Embryonic facial prominence (tissue), 1 donor: ENCODE results near the gene HIF1A.
"Not testable (repeated sequence)": the region's sequence is repeated elsewhere in the genome, so short reads cannot be mapped to it uniquely, and the experiment has no call there.

Experiments
- DNase-seq: peaks from one replicate; pipeline ENCODE4 v3.0.0-alpha.2; 2016; ENCODE audit errors: extremely low spot score

HIF1A gene

DNA sequence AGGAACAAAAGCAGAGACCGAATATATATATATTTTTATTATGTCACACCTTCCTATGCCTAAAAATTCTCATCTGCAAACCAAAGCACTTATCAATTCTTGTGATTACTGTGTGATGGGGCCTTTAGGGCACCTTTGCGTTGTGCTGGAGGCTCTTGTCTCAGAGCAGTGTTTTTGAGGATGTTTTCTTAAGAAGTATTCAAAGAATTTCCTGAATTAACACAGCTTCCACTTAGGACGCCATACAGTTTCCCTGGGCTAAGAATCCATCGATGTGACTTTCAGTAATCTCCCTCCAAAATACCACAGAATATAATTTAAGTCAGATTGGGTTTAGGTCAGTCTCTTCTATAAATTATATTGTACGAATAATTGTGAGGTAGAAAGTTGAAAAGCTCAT, 22.0 kb upstream of the HIF1A start:
- DNase-seq = no peak

DNA sequence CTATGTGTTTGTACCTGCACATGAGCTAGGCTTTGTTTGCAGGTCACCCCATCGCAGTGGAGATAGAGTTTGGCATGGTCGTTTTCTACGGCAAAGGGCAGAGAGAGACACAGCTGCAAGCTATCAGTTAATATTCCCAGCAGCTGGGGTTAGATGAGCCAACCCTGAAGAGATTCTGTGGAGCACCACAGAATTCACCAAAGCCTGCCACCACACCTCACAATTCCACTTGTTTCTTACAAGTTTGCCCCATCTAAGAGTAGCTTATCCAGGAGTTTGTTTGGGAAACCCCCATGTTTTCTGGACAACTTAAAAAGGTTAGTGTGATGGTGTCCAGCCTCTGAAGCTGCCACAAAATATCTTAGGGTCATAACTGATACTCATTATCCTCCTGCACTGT, 20.0 kb upstream of the HIF1A start:
- no peak for DNase-seq

DNA sequence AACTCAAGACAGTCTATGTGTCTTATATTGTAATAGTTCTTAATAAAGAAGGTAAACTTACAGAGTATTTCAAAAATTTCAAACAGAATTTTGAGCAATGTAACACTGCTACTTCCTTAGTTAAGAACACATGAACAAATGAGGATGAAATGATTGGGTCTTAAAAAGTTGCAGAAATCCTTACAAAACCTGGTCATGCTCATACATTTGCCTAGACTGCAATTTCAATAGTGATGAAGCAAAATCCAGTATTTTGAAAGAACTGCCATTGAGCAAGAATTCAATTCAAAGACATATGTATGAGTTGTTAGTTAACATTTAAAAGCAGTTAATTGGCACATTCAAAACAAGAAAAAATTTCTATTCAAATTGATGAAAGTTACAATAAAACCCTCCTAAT, 17.8 kb upstream of the HIF1A start:
- no peak for DNase-seq

DNA sequence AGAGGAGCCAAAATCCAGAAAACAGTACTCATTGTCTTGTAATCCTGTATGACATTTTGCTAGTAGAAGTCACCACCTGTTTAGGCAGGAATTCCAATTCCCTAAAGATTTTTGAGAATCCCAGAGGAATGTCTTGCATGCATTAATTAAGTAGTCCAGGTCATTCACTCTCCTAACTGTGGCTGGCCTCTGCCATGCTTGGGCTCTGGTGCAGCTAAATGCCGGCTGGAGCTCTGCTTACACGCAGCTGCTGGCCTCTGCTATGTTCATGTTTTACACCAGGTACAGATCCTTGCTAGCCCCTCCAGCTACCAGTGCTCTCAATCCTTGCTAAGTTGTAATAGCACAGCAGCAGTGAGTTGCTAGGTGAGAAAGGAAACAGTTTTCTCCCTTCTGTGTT, 16.3 kb upstream of the HIF1A start:
- DNase-seq = no peak

DNA sequence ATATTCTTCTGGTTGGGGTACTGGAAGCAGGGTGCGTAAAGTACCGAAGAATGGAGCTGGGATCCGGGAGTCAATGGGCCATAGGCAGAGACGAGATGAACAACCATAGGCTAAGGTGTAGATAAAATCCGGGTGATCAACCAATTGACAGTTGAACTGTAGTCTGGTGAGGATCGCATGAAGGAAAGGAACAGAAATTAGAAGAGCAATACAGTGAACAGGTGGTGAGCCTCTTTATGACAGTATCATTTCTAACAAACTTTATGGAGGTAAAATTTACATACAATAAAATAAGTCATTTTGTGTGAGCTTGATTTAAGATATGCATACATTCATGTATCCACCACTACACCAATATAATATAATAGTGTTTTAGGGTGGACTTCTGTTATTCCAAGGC, 13.9 kb upstream of the HIF1A start:
- no peak for DNase-seq

DNA sequence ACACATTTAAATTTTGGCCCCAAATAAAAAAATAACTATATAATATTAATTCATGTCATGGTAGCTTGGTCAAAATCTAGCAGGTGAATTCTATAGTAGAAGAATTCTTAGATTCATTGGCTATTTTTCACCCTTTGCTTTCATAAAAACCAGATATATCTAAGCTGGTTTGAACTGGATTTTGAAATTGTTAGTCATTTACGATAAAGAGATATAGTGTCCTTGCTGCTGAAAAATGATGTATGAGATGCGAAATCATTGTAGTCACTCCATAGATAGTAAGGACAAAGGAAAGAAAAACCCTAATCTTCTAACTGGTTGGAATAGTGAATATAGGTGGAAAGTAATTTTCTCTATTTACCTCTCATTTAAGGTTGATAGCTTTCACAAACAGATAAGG, 12.2 kb upstream of the HIF1A start:
- no peak for DNase-seq

DNA sequence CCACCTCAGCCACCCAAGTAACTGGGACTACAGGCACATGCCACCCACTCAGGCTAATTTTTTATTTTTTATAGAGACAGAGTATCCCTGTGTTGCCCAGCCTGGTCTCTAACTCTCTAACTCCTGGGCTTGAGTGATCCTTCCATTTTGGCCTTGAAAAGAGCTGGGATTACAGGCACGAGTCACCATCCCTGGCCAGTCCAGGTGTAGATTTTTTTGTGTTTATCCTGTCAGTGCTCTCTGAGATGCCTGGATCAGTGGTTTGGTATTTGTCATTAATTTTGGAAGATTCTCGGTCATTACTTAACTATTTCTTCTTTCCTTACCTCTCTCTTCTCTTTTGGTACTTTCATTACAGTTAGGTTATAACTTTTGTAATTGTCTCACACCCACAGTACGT, 5.3 kb upstream of the HIF1A start:
- no peak for DNase-seq

DNA sequence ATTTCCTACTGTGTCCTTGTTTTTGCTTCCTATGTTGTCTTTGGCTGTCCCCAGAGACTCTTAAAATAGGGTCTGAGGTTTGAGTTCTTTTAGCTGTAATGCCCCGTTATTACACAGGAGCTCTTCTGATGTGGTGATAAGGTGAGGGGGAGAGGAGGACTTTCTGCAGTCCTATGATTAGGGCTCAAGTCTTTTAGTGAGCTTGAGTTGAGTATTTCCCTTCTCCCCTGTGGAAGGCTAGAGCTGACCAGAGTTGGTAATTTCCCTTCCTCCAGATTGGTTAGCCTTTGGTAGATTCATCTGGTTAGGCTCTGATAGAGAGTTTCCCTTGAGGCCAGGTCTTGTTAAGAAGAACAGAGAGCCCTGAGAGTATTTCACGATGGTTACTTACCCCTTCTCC, 4.3 kb upstream of the HIF1A start:
- DNase-seq = no peak

DNA sequence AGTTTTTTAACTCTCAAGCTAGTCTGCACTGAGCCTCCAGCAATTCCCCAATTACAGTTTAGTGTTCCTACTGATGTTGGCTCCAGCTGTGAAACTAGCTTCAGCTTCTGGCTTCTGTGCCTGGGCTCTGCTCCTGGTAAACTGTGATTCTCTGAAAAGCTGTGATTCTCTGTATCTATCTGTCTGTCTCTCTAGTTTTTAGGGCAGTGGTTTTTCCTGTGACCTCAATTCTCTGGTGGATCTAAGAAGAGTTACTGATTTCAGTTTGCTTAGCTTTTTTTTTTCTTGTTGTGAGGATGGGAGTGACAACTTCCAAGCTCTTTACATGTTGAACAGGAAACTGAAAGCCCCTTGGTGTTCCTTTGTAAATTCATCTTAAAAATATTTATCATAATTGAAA, 3.8 kb upstream of the HIF1A start:
- no peak for DNase-seq

DNA sequence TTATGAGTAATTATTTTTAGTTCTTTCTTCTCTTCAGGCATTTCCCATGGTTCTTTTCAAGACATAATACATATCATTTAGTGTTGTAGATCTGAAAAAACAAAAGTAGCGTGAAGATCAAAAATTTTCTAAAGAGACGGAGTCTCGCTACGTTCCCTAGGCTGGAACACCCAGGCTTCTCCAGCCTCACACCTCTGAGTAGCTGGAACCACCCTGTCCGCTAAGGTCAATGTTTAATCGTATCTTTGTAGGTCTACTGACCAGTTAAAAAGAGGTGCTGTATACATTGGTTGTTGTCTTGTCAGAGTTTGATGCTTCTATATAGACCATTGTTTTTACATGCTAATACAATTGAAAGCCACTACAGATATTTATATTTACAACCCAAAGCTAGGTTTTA, 1.3 kb upstream of the HIF1A start:
- DNase-seq = no peak

DNA sequence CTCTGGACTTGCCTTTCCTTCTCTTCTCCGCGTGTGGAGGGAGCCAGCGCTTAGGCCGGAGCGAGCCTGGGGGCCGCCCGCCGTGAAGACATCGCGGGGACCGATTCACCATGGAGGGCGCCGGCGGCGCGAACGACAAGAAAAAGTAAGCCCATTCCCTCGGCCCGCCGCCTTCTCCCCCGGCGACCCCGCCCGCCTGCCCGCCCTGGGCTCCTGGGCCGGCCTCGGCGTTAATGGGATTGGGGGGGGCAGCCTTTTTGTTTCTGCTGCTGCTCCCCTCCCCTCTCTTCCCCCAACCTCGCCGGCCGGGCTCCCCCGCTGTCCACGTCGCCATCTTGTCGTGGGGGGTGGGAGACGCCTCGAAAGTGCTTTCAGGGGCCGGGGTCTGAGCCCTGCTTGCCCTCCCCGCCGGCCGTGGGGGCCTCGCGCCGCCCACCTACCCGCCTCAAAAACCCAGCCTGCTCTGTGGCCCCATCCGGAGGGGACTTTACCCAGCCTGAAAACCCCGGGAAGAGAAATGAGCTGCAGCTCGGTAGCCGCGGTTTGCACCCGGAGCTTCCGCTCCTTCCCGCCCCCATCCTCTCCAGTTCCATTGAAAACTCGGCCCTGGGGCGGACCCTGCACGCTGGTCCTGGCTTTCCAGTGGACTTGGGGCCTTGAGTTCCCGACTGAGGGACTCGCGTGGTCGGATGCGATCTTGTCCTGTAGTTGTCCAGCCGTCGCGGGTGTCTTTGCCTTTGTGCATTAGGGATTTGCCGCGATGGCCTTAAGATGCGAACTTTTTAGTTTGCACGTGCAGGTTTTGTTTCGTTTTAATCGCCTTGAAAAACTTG, 598 bp downstream of the HIF1A start:
- no peak for DNase-seq

DNA sequence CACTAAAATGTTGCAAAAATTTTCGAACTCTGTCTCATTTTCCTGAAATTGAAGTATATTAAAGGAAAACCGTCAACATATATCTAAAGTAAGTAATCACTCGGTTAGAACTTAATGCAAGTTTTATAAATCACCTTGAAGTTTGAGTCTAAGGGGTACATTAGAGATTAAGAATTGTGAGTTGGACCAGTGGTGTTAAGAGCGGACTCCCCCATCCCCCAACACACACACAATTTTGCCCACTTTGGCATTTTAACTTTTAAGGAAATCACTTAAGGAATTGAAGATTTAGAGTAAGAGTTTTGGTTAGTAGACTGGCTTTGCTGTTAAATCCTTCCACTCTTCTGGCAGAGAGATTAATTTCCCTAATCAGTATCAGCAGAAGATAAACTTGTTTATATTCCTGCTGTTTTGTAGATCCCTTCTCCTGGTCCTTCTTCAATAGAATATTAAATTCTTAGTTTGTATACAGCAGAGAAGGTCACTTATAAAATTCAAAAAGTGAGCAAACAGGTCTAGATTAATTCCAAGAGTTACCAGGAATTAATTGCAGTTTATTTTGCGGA, 1.5 kb downstream of the HIF1A start:
- no peak for DNase-seq

DNA sequence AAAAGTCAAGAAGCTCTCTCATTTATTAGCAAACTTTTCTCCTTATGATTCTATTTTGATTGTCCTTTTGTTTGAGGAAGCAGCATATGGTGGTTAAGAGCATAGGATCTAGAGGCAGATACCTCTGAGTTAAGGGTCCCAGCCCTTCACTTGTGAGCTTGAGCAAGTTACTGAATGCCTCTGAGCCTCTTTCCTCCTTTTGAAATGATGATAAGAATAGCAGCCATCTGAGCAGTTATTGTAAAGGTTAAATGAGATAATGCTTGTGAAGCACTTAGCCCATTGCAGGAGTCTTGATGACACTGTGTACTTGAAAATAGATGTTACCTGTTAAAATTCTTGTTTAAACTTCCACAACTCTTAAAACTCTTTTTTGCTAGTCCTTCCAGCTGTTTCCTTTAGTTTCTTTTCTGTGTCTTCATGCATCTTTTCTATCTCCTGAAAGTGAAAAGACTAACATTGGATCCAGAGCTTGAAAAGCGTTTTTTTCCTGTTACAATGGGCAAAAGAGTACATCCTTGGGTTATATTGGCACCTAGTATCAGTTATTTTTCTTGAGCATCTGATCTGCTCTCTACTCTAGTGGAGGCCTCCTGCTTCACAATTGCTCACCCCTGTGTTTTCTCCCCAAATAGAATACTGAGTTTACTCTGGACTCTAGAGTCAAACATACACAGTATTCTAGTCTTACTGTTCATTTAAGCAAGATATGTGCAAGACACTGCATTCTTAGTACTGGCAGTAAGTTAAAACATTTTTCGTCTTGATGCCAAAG, 3.1 kb downstream of the HIF1A start:
- DNase-seq = no peak

DNA sequence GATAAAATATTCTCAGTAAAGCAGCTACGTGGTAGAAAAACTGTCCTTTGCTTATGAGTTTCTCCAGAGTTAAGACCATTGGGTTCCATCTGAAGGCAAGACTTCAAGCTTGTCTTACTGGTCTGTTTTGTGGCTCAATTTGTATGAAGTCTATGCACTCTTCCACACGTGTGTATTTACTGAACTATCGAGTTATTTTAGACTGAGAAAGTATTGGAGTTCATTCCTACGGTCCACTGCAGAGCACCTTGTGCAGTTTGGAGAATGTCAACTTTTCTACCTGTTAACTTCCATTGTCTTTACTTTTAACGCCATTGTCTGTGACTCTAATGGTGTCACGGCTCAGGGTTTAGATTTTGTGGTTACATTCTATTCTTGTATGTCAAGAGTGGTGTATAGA, 3.7 kb downstream of the HIF1A start:
- no peak for DNase-seq

DNA sequence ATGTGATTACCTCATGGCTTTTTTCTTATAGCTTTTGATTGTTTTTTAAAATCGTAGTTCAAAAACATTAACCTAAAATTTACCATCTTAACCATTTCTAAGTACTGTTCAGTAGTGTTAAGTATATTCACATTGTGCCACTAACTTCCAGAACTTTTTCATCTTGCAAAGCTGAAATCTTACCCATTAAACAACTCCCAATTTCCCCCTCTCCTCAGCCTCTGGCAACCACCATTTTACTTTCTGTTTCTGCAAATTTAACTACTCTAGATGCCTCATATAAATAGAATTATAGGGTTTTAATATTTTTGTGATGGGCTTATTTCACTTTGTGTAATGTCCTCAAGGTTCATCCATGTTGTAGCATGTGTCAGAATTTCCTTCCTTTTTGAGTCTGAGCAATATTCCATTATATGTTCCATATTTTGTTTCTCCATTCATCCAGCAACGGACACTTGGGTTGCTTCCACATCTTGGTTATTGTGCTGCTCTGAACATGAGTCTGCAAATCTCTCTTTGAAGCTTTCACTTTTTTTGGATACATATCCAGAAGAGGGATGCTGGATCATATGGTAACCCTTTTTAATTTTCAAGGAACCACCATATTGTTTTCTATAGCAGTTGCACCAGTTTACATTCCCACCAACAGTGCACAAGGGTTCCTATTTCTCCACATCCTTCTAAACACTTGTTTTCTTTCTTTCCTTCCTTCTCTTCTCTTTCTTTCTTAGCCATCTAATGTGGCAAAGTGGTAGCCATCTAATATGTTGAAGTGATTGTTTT, 5.0 kb downstream of the HIF1A start:
- DNase-seq = no peak

DNA sequence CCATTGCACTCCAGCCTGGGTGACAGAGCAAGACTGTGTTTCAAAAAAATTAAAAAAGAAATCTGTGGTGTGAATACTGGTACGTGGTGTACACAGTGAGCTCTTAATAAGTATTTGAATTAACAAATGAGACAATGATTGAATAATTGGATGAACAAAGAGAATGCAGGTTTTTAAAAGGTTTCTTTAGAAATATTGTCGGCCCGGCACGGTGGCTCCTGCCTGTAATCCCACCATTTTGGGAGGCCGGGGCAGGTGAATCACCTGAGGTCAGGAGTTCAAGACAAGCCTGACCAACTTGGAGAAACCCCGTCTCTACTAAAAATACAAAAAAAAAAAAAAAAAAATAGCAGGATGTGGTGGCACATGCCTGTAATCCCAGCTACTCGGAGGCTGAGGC, 6.6 kb downstream of the HIF1A start:
- no peak for DNase-seq

DNA sequence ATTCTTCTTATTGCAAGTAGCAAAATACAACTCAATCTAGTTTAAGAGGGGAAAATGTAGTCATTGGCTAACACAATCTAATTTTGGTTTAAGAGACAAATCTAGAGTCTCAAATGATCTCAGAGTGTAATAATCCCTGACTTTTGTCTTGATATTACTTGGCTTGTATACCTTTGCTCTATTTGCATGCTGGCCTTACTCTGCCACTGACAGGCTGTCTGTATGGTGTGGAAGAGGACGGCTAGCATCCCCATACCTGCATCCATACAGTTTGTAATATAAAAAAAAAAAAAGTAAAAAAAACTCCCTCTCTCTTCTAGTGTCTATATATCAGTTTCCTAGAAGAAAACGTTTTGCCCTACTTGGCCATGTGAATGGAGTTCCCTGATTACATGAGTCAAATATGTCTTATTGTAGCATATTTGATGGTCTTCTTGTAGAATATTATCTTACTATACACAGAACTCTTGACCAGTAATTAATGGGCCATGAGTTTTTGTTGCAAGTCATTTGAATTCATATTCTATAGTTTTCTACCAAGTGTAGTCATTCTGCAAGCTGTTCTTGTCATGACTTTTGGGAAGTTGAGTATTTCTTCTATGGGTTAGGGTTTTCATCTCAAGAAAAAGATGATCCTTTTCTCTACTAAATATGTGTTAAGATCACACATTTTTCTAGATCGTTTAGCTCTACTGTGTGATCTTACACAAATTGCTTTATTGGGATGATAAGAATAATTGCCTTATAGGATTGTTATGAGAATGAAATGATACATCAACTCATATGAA, 8.2 kb downstream of the HIF1A start:
- no peak for DNase-seq

DNA sequence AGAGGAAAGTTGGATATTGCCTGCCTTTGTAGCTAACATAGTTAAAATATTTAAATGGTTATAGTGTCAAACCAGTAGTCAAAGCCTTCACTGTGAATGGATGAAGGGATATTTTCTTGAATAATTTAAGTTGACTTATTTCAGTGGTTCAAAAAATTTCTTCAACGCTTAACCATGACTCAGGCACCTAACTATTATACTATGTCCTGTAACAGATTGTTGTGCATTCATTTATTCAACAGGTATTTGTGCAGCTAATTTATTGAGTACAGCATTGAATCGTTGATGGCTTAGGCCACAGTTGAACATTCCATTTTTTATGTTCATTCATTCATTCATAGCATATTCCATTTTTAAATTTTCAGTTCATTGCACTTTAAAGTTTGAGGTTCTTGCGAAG, 9.2 kb downstream of the HIF1A start:
- DNase-seq = no peak

DNA sequence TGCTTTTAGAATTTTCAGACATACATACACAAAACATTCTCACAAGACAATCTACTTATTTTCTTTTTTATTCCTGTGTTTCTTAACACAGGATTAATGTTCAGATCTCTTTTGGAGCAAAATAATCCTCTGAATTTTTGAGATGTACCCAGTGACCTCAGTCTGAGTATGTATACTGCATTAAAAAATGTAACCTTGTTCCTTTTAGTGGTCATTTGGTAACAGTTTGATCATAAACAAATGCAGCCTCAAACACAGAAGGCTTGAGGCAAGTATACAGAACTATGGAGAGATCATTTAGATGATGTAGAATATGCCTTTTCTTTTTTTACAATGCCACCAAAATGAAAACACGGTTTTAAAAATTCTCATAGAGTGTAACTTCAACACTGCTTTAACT, 9.7 kb downstream of the HIF1A start:
- DNase-seq = no peak

DNA sequence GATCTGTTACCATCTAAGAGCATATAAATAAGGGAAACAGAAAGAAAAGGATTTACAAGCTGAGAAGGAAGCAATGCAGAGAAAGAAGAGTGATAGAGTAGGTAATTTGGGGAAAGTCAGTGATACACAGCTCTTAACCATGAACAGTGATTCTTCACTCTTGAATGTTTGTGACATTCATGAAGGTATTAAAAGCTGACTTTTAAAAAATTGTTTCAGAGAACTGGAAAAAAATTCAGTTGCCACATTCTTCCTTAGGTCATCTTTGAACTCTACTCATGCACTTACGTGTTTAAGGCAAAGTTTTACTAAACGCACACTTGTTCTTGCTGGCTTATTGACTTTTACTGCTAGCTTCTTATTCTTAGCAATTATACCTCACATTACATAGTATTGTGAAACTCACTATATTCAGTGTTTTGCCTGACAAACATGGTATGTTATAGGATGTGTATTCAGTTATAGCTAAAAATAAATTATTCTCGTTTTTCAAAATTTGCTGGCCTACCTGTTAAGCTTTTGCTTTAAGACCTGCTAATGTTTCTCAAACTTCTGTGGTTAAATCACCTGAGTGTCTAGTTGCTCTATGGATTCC, 10.9 kb downstream of the HIF1A start:
- no peak for DNase-seq

DNA sequence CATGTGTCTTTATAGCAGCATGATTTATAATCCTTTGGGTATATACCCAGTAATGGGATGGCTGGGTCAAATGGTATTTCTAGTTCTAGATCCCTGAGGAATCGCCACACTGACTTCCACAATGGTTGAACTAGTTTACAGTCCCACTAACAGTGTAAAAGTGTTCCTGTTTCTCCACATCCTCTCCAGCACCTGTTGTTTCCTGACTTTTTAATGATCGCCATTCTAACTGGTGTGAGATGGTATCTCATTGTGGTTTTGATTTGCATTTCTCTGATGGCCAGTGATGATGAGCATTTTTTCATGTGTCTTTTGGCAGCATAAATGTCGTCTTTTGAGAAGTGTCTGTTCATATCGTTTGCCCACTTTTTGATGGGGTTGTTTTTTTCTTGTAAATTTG, 12.5 kb downstream of the HIF1A start:
- DNase-seq = not testable (repeated sequence)
